Kidney (tissue), 22 donors: ENCODE measurements around the gene SLC41A3. TPM values are rescaled to one million over a fixed set of nuclear protein-coding genes. Genes with fewer than 3 reads are reported as not detected.

Source experiments
- DNase-seq, 5 donors: peaks; one replicate each; pipeline ENCODE4 v3.0.0-alpha.2; 2013 to 2020
- FAIRE-seq: peaks from 2 replicates; lab custom pipeline; 2012; peaks lifted over from hg19 to GRCh38; lab: Jason Lieb, UNC
- H3K27ac ChIP-seq, 2 donors: one replicate each; pipeline ENCODE4 v1.7.0; 2013; ENCODE audit warnings: low read depth in 2 of 2, low read length in 2 of 2, inconsistent platforms in 1 of 2
- H3K27me3 ChIP-seq: one replicate; pipeline ENCODE4 v1.7.1; 2013; ENCODE audit warnings: low read length, inconsistent platforms; ENCODE audit not compliant: control insufficient read depth, insufficient read depth
- H3K36me3 ChIP-seq, 3 donors: one replicate each; pipeline versions ENCODE4 v1.7.0 to v1.7.1; 2013; ENCODE audit warnings: low read length in 3 of 3, control low read depth in 1 of 3, inconsistent platforms in 1 of 3; ENCODE audit not compliant: insufficient read depth in 3 of 3, control insufficient read depth in 2 of 3
- H3K4me1 ChIP-seq, 3 donors: one replicate each; pipeline versions ENCODE4 v1.7.0 to v1.7.1; 2013; ENCODE audit warnings: low read length in 3 of 3, inconsistent platforms in 1 of 3, low read depth in 1 of 3; ENCODE audit not compliant: control insufficient read depth in 2 of 3, insufficient read depth in 2 of 3
- H3K4me3 ChIP-seq, 3 donors: one replicate each; pipeline versions ENCODE4 v1.7.0 to v1.8.1; 2013; ENCODE audit warnings: low read length in 3 of 3, control low read depth in 1 of 3, inconsistent platforms in 1 of 3
- H3K9ac ChIP-seq, 3 donors: one replicate each; pipeline versions ENCODE4 v1.7.0 to v1.7.1; 2013; ENCODE audit warnings: low read length in 3 of 3, control low read depth in 1 of 3, inconsistent platforms in 1 of 3
- H3K9me3 ChIP-seq, 3 donors: one replicate each; pipeline versions ENCODE4 v1.7.0 to v1.7.1; 2013; ENCODE audit warnings: low read length in 3 of 3, control low read depth in 1 of 3, inconsistent platforms in 1 of 3; ENCODE audit not compliant: control insufficient read depth in 2 of 3, insufficient read depth in 1 of 3
- intact Hi-C: fragments of 100-400 bp; cut with DNase I; formaldehyde crosslinking; loops from one replicate; pipeline ENCODE4 v1.11.1; 2022
- long read RNA-seq, 10 donors: library from polyadenylated mRNA in 1 of 10; unstranded in 1 of 10; transcript quantifications; one replicate each; pipeline ENCODE4 v2.0.0 and lab custom pipeline, GENCODE V29; 2021 to 2026
- polyA plus RNA-seq: library from polyadenylated mRNA; stranded (reverse); fragments of 350-450 nt; fragmentation: Illumina TruSeq; extraction: RNeasy Lipid Tissue Mini Kit (QIAGEN cat#74804); gene quantifications from one replicate; pipeline ENCODE4 v1.2.3, GENCODE V29; 2014; ENCODE audit warnings: low read depth, low replicate concordance; ENCODE audit not compliant: insufficient read depth
- total RNA-seq: library from RNA; stranded (reverse); fragmentation: NEBNext Ultra II Directional; extraction: Animal tissue kit (Norgen Biotek cat#: 25700); gene quantifications from one replicate; pipeline ENCODE4 v1.2.1, GENCODE V29; 2021
- TF ChIP-seq, protein P1 (sequence below): IDR thresholded peaks from 3 replicates; pipeline ENCODE4 v1.5.1; 2012; ENCODE audit warnings: mild to moderate bottlenecking, moderate library complexity, borderline replicate concordance; ENCODE audit not compliant: insufficient read depth; ENCODE audit errors: extremely low read depth
- donor health status: control.
- donor health status: control.
- donor health status: control.
- donor health status: control.
- donor health status: control.
- donor health status: DM: yes; HTN: yes; CAD: no.
- donor health status: Normal renal cell carcinoma (clear cell type).

Gene SLC41A3
- total RNA-seq = 74.3 TPM
- polyA plus RNA-seq = 31.6 TPM
- long read RNA-seq, donor 1, transcript SLC41A3-203 (11 exons, 2,169 nt) = major isoform, 6 of 11 reads
- long read RNA-seq, donor 1, partial matches to known transcripts = 0 of 11 reads
- long read RNA-seq, donor 1, other reads (novel, unspliced or antisense) = 0 of 11 reads
- long read RNA-seq, donor 2, transcript SLC41A3-208 (6 exons, 2,351 nt) = minor isoform, 5 of 20 reads
- long read RNA-seq, donor 2, transcript SLC41A3-203 (11 exons, 2,169 nt) = major isoform, 11 of 20 reads
- long read RNA-seq, donor 2, partial matches to known transcripts = 0 of 20 reads
- long read RNA-seq, donor 2, other reads (novel, unspliced or antisense) = 0 of 20 reads
- long read RNA-seq, donor 3, transcript SLC41A3-208 (6 exons, 2,351 nt) = minor isoform, 5 of 12 reads
- long read RNA-seq, donor 3, transcript SLC41A3-203 (11 exons, 2,169 nt) = major isoform, 6 of 12 reads
- long read RNA-seq, donor 3, partial matches to known transcripts = 0 of 12 reads
- long read RNA-seq, donor 3, other reads (novel, unspliced or antisense) = 0 of 12 reads
- long read RNA-seq, donor 4, transcript SLC41A3-208 (6 exons, 2,351 nt) = major isoform, 12 of 19 reads
- long read RNA-seq, donor 4, partial matches to known transcripts = 0 of 19 reads
- long read RNA-seq, donor 4, other reads (novel, unspliced or antisense) = 0 of 19 reads
- long read RNA-seq, donor 5, partial matches to known transcripts = 0 of 1 reads
- long read RNA-seq, donor 5, other reads (novel, unspliced or antisense) = 0 of 1 reads
- long read RNA-seq, donor 6, partial matches to known transcripts = 0 of 2 reads
- long read RNA-seq, donor 6, other reads (novel, unspliced or antisense) = 0 of 2 reads
- long read RNA-seq, donor 7, transcript SLC41A3-203 (11 exons, 2,169 nt) = major isoform, 14 of 48 reads
- long read RNA-seq, donor 7, transcript SLC41A3-201 (12 exons, 1,797 nt) = minor isoform, 5 of 48 reads
- long read RNA-seq, donor 7, partial matches to known transcripts = 15 of 48 reads
- long read RNA-seq, donor 7, other reads (novel, unspliced or antisense) = 11 of 48 reads
- long read RNA-seq, donor 8, transcript SLC41A3-208 (6 exons, 2,351 nt) = minor isoform, 5 of 18 reads
- long read RNA-seq, donor 8, transcript SLC41A3-203 (11 exons, 2,169 nt) = major isoform, 6 of 18 reads
- long read RNA-seq, donor 8, partial matches to known transcripts = 5 of 18 reads
- long read RNA-seq, donor 8, other reads (novel, unspliced or antisense) = 0 of 18 reads
- long read RNA-seq, donor 9, partial matches to known transcripts = 0 of 7 reads
- long read RNA-seq, donor 9, other reads (novel, unspliced or antisense) = 0 of 7 reads
- long read RNA-seq, donor 10, partial matches to known transcripts = 0 of 8 reads
- long read RNA-seq, donor 10, other reads (novel, unspliced or antisense) = 0 of 8 reads

DNA sequence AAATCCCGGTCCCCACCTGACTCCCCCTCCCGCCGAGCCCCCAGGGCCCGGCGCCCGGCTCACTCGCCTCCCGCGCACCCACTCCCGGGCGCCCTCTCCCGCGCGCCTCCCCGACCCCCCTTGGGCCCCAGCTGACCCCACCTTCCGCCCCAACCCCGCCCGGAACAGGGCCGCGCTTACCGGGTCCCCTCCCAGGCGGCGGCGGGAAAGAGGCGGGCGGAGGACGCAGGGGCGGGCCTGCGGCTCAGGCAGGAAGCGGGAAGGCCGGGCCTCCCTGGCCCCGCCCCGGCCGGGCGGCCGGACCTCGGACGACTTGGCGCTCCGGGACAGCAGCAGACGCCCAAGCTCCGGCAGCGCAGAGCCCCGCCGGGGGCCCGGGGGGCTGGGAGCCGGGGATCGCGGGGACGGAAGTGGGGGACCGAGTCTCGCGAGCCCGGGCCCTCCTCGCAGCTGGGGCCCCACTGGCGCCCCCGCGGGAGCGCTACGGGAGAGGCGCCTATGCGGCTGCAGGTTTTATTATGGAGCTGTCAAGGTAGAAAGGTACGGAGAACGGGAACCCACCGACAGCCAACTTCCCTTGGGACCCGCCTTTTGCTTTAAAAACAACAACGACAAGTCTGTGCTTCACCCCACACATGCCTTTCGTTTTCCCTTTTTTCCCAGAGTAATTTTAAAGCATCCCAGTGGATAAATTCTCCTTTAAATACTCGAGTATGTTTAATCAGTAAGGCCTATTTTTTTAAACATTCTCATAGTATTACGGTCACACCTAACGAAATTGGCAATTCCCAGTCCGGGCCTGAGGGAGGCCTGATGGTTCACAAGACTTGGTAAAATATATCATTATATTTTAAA is at the start of gene SLC41A3:
Gene SLC41A3 (minus strand): TSS at position 212 of the 855 bp plus-strand sequence. CDS start 15,905 bp downstream, outside the sequence.
- Histone ChIP-seq H3K9me3 (no peaks in the 10 kb centered on the region), H3K4me3 (peak within 1 kb of the TSS; percentile 76 to 82 (median 81)), H3K4me1 (peaks cover 0 to 3% (median 2%) of the 10 kb centered on the region in 3 donors), H3K9ac (peak within 1 kb of the TSS; percentile 49 to 80 (median 75)), H3K27me3 (no peaks in the 10 kb centered on the region), H3K27ac (peak within 1 kb of the TSS; percentile 65 to 77), H3K36me3 (no peaks in the 10 kb centered on the region)
- intact Hi-C loops = no loop called here
- FAIRE-seq (no peak), DNase-seq (peak; percentile 89 to 97 (median 91))
- TF ChIP-seq, protein P1, sequence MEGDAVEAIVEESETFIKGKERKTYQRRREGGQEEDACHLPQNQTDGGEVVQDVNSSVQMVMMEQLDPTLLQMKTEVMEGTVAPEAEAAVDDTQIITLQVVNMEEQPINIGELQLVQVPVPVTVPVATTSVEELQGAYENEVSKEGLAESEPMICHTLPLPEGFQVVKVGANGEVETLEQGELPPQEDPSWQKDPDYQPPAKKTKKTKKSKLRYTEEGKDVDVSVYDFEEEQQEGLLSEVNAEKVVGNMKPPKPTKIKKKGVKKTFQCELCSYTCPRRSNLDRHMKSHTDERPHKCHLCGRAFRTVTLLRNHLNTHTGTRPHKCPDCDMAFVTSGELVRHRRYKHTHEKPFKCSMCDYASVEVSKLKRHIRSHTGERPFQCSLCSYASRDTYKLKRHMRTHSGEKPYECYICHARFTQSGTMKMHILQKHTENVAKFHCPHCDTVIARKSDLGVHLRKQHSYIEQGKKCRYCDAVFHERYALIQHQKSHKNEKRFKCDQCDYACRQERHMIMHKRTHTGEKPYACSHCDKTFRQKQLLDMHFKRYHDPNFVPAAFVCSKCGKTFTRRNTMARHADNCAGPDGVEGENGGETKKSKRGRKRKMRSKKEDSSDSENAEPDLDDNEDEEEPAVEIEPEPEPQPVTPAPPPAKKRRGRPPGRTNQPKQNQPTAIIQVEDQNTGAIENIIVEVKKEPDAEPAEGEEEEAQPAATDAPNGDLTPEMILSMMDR = peak; percentile 12

DNA sequence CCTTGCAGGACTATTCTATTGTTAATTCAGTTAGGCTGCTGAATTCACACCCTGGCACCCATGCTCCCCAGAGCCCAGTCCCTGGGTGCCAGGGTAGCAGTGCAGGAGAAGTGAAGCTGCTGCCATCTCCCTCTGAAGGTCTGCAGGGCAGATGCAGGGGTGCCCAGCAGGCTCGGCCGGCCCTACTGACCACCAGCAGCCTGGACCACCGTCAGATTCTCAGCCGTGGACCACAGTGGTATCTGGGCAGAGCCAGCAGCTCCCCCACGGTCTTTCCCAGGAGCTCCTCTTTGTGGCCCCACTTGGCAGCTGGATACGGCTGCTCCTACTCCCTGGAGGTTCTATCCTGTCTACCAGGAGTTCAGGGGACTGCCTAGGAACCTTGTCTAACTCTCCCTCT is 49.7 kb upstream of the SLC41A3 start:
- DNase-seq = peak in 3 of 5 donors; percentile 3 to 67 (median 35)

More for the DNA sequence above, 49.7 kb upstream of the SLC41A3 start:
- Histone ChIP-seq H3K36me3 (peaks cover 0 to 38% (median 21%) of the 10 kb centered on the region in 3 donors), H3K4me3 (no peak overlapping the region), H3K27ac (no peak overlapping the region), H3K9ac (no peak overlapping the region), H3K27me3 (no peaks in the 10 kb centered on the region), H3K4me1 (peaks cover 0 to 3% (median 0%) of the 10 kb centered on the region in 3 donors), H3K9me3 (no peaks in the 10 kb centered on the region)
- no peak for FAIRE-seq
- TF ChIP-seq, protein P1 = no peak
- intact Hi-C loops = loop anchor here (10.0 kb wide), 1 partner anchor 111 kb away; no protein-coding TSS in a partner anchor
